H9 (cell line): ENCODE measurements around the gene MATN1. TPM values are rescaled to one million over a fixed set of nuclear protein-coding genes. Genes with fewer than 3 reads are reported as not detected.

Experiments used
- DNase-seq: peaks from one replicate; pipeline ENCODE4 v3.0.0-alpha.2; 2017
- H2AFZ ChIP-seq: one replicate; pipeline ENCODE4 v1.6.1; 2013; ENCODE audit warnings: mild to moderate bottlenecking, low read length, control low read depth, moderate library complexity
- H2AK5ac ChIP-seq: 2 replicates; pipeline ENCODE4 v1.6.1; 2013; ENCODE audit warnings: low read length, control low read depth, mixed read lengths; ENCODE audit not compliant: insufficient read length
- H2BK120ac ChIP-seq: one replicate; pipeline ENCODE4 v1.6.1; 2013; ENCODE audit warnings: low read depth, mild to moderate bottlenecking, low read length, control low read depth, inconsistent platforms; ENCODE audit not compliant: poor library complexity, severe bottlenecking
- H2BK12ac ChIP-seq: 2 replicates; pipeline ENCODE4 v1.6.1; 2013; ENCODE audit warnings: low read length, control low read depth, mixed read lengths, low read depth; ENCODE audit not compliant: insufficient read length
- H2BK15ac ChIP-seq: 2 replicates; pipeline ENCODE4 v1.6.1; 2013; ENCODE audit warnings: low read depth, low read length, control low read depth
- H2BK20ac ChIP-seq: one replicate; pipeline ENCODE4 v1.6.1; 2013; ENCODE audit warnings: low read depth, mild to moderate bottlenecking, low read length, control low read depth, inconsistent platforms; ENCODE audit not compliant: poor library complexity, severe bottlenecking
- H2BK5ac ChIP-seq: 2 replicates; pipeline ENCODE4 v1.6.1; 2013; ENCODE audit warnings: low read length, control low read depth, mixed read lengths; ENCODE audit not compliant: insufficient read length
- H3K14ac ChIP-seq: 2 replicates; pipeline ENCODE4 v1.6.1; 2013; ENCODE audit warnings: low read length, control low read depth; ENCODE audit not compliant: insufficient read depth
- H3K18ac ChIP-seq: 2 replicates; pipeline ENCODE4 v1.6.1; 2013; ENCODE audit warnings: low read depth, mild to moderate bottlenecking, mixed read lengths, low read length, control low read depth; ENCODE audit not compliant: insufficient read length
- H3K23ac ChIP-seq: 2 replicates; pipeline ENCODE4 v1.6.1; 2013; ENCODE audit warnings: low read length, control low read depth, mixed read lengths, low read depth; ENCODE audit not compliant: insufficient read length
- H3K23me2 ChIP-seq: 2 replicates; pipeline ENCODE4 v1.6.1; 2013; ENCODE audit warnings: low read depth, mild to moderate bottlenecking, mixed read lengths, low read length, control low read depth; ENCODE audit not compliant: insufficient read length, poor library complexity, severe bottlenecking
- H3K27ac ChIP-seq: 2 replicates; pipeline ENCODE4 v1.5.1; 2013; ENCODE audit warnings: low read length, control low read depth, mixed read lengths, low read depth; ENCODE audit not compliant: insufficient read length
- H3K27me3 ChIP-seq: 2 replicates; pipeline ENCODE4 v1.6.1; 2013; ENCODE audit warnings: low read length, control low read depth, inconsistent platforms; ENCODE audit not compliant: insufficient read depth
- H3K4ac ChIP-seq: 2 replicates; pipeline ENCODE4 v1.6.1; 2013; ENCODE audit warnings: low read depth, mild to moderate bottlenecking, control low read depth, inconsistent platforms, low read length, moderate library complexity
- H3K4me1 ChIP-seq: 2 replicates; pipeline ENCODE4 v1.6.1; 2013; ENCODE audit warnings: low read length, control low read depth, inconsistent platforms; ENCODE audit not compliant: insufficient read depth
- H3K4me2 ChIP-seq: 2 replicates; pipeline ENCODE4 v1.6.1; 2013; ENCODE audit warnings: low read length, control low read depth, mixed read lengths; ENCODE audit not compliant: insufficient read length, insufficient read depth
- H3K56ac ChIP-seq: 2 replicates; pipeline ENCODE4 v1.6.1; 2013; ENCODE audit warnings: low read depth, mild to moderate bottlenecking, mixed read lengths, low read length, control low read depth; ENCODE audit not compliant: insufficient read length
- H3K79me1 ChIP-seq: 2 replicates; pipeline ENCODE4 v1.6.1; 2013; ENCODE audit warnings: low read depth, mild to moderate bottlenecking, moderate library complexity, low read length, control low read depth, inconsistent platforms; ENCODE audit not compliant: insufficient read depth, poor library complexity, severe bottlenecking
- H3K79me2 ChIP-seq: 2 replicates; pipeline ENCODE4 v1.6.1; 2013; ENCODE audit warnings: low read length, control low read depth, inconsistent platforms; ENCODE audit not compliant: insufficient read depth
- H3K9ac ChIP-seq: 2 replicates; pipeline ENCODE4 v1.6.1; 2013; ENCODE audit warnings: low read length, control low read depth, mixed read lengths; ENCODE audit not compliant: insufficient read length; ENCODE audit errors: extremely low read depth
- H3K9me3 ChIP-seq: one replicate; pipeline ENCODE4 v1.6.1; 2013; ENCODE audit warnings: low read depth, low read length, inconsistent platforms; ENCODE audit not compliant: control insufficient read depth
- H3T11ph ChIP-seq: one replicate; pipeline ENCODE4 v1.6.1; 2013; ENCODE audit warnings: mild to moderate bottlenecking, low read length, control low read depth, inconsistent platforms
- H4K20me1 ChIP-seq: one replicate; pipeline ENCODE4 v1.6.1; 2013; ENCODE audit not compliant: control insufficient read depth, insufficient read length, insufficient read depth
- H4K5ac ChIP-seq: 2 replicates; pipeline ENCODE4 v1.6.1; 2013; ENCODE audit warnings: low read depth, mild to moderate bottlenecking, mixed read lengths, low read length, control low read depth; ENCODE audit not compliant: insufficient read length
- H4K8ac ChIP-seq: replicated peaks from 2 replicates; pipeline ENCODE4 v1.6.1; 2013; ENCODE audit warnings: low read length, control low read depth, mixed read lengths, low read depth; ENCODE audit not compliant: insufficient read length
- H4K91ac ChIP-seq: 2 replicates; pipeline ENCODE4 v1.6.1; 2013; ENCODE audit warnings: low read depth, mild to moderate bottlenecking, moderate library complexity, mixed read lengths, low read length, control low read depth; ENCODE audit not compliant: insufficient read length
- H3K27ac Mint-ChIP-seq, 3 experiments: 2 replicates in 2 of 3; 3 replicates in 1 of 3; pipeline ENCODE4 v1.8.0; 2020 to 2021; ENCODE audit warnings: mixed read lengths in 3 of 3, mild to moderate bottlenecking in 1 of 3, moderate library complexity in 1 of 3
- H3K27me3 Mint-ChIP-seq: 2 replicates; pipeline ENCODE4 v1.8.0; 2021; ENCODE audit warnings: low read depth, mild to moderate bottlenecking, moderate library complexity, mixed read lengths
- H3K36me3 Mint-ChIP-seq, 3 experiments: 2 replicates in 2 of 3; 3 replicates in 1 of 3; pipeline ENCODE4 v1.8.0; 2020 to 2021; ENCODE audit warnings: low read depth in 3 of 3, mixed read lengths in 3 of 3; ENCODE audit not compliant: insufficient read depth in 1 of 3
- H3K4me1 Mint-ChIP-seq, 2 experiments: 2 replicates each; pipeline ENCODE4 v1.8.0; 2020; ENCODE audit warnings: mixed read lengths in 2 of 2
- H3K4me3 Mint-ChIP-seq, 2 experiments: 2 replicates in 1 of 2; 3 replicates in 1 of 2; pipeline ENCODE4 v1.8.0; 2020 to 2021; ENCODE audit warnings: mild to moderate bottlenecking in 2 of 2, mixed read lengths in 2 of 2, moderate library complexity in 1 of 2
- H3K9me3 Mint-ChIP-seq, 2 experiments: 2 replicates in 1 of 2; 3 replicates in 1 of 2; pipeline ENCODE4 v1.8.0; 2020; ENCODE audit warnings: mild to moderate bottlenecking in 2 of 2, mixed read lengths in 2 of 2, moderate library complexity in 1 of 2
- CTCF ChIP-seq: fragments of 200-600 bp; sonication (generic); conservative IDR thresholded peaks from 3 replicates; pipeline ENCODE4 v1.8.0; 2021; ENCODE audit warnings: antibody characterized with exemption, mild to moderate bottlenecking
- WGBS: extraction: QIAGEN DNeasy Blood & Tissue Kit; methylation state at CpG from one replicate; pipeline ENCODE4 v1.1.7; 2013; ENCODE audit warnings: missing lambda C conversion rate, low lambda C conversion rate, mixed read lengths; ENCODE audit not compliant: insufficient read length; ENCODE audit errors: extremely low coverage; 5-methylcytosine and 5-hydroxymethylcytosine counted together
- total RNA-seq: library from RNA; stranded (reverse); gene quantifications from 2 replicates; pipeline ENCODE4 v1.2.1, GENCODE V29; 2021

MATN1 gene
- total RNA-seq, 1 experiment from 2014 or later = not detected

- no peak overlapping the region for H3K4me3 Mint-ChIP-seq
- no peak overlapping the region for H2BK15ac ChIP-seq
- H3K79me1 ChIP-seq = no peaks in the 10 kb centered on the region
- no peak overlapping the region for H3K23ac ChIP-seq
- no peak overlapping the region for H2BK12ac ChIP-seq
- H3K18ac ChIP-seq = no peak overlapping the region
- no peak overlapping the region for H4K8ac ChIP-seq
- no peak overlapping the region for H4K91ac ChIP-seq
- no peaks in the 10 kb centered on the region for H3K23me2 ChIP-seq
- H3K79me2 ChIP-seq = no peaks in the 10 kb centered on the region
- no peak overlapping the region for H3K9ac ChIP-seq
- WGBS = no CpG with 5 or more reads among the region's 6 CpGs
- no peaks in the 10 kb centered on the region for H3K27me3 ChIP-seq
- H3K4ac ChIP-seq = no peak overlapping the region
- no peak overlapping the region for H3K27ac ChIP-seq
- no peak for TF ChIP-seq CTCF
- H4K20me1 ChIP-seq = no peaks in the 10 kb centered on the region
- H3K56ac ChIP-seq = no peak overlapping the region
- H3K4me1 ChIP-seq = no peaks in the 10 kb centered on the region
- no peak overlapping the region for H3K14ac ChIP-seq
- DNase-seq = no peak
- H3K36me3 Mint-ChIP-seq = peaks cover 0 to 3% (median 2%) of the 10 kb centered on the region in 3 experiments; a peak in 1 of 7 replicates
- no peak overlapping the region for H2BK5ac ChIP-seq
- no peak overlapping the region for H3K4me2 ChIP-seq
- no peaks in the 10 kb centered on the region for H3K9me3 ChIP-seq
- no peak overlapping the region for H2BK20ac ChIP-seq
- no peak overlapping the region for H3T11ph ChIP-seq
- H2BK120ac ChIP-seq = no peak overlapping the region
- no peak overlapping the region for H2AFZ ChIP-seq
- peaks cover 0 to 14% of the 10 kb centered on the region in 2 experiments; a peak in 2 of 4 replicates for H3K4me1 Mint-ChIP-seq
- no peak overlapping the region for H2AK5ac ChIP-seq
- no peak overlapping the region for H4K5ac ChIP-seq
- H3K27ac Mint-ChIP-seq = no peak overlapping the region; a peak in 1 of 7 replicates
- H3K9me3 Mint-ChIP-seq = peaks cover 2 to 3% of the 10 kb centered on the region in 2 experiments
- H3K27me3 Mint-ChIP-seq = no peaks in the 10 kb centered on the region; the same call in 1 of the 2 replicates
Measured at GRCh38 chr1:30668546-30669327, 54.6 kb downstream of the MATN1 start.
